NB4 (cell line): ENCODE data around the gene TPBG.

Source experiments
- DNase-seq: peaks from one replicate; pipeline ENCODE4 v3.0.0; 2010; ENCODE audit warnings: low read depth
- H3K4me3 ChIP-seq: one replicate; pipeline ENCODE4 v1.5.1; 2011; ENCODE audit warnings: mild to moderate bottlenecking, low read depth, low read length, moderate library complexity
- MYC ChIP-seq: IDR thresholded peaks from 2 replicates; pipeline ENCODE4 v1.6.1; 2011; ENCODE audit warnings: low read depth, low read length
- POLR2A ChIP-seq: IDR thresholded peaks from 2 replicates; pipeline ENCODE4 v1.6.1; 2011; ENCODE audit warnings: mild to moderate bottlenecking; ENCODE audit not compliant: insufficient read length; ENCODE audit errors: extremely low read depth
- TF ChIP-seq, protein P1 (sequence below): IDR thresholded peaks from one replicate; pipeline ENCODE4 v1.5.1; 2012; ENCODE audit warnings: low read depth, low read length
- TF ChIP-seq, protein P2 (sequence below): IDR thresholded peaks from 2 replicates; pipeline ENCODE4 v1.6.1; 2011; ENCODE audit warnings: low read depth, low read length

Gene TPBG

DNA sequence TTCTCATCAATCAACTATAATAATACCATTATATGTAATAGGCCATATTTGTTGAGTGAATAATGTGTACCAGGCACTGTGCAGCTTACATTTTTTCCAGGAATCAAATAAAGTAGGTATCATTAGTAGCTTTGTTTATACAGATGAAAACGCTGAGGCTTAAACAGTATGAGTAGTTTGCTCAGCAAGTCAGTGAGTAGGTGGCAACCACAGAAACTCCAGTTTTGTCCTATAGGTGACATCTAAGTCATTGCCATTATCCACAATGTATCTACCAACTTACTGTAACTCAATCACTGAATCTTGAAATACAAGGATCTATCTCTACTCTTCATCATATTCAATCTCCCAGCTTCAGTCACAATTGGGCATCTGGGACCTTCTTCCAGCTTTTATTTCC is 29.8 kb upstream of the TPBG start:
- no peak for DNase-seq
- TF ChIP-seq POLR2A (no peak), MYC (no peak)
- TF ChIP-seq, protein P1, sequence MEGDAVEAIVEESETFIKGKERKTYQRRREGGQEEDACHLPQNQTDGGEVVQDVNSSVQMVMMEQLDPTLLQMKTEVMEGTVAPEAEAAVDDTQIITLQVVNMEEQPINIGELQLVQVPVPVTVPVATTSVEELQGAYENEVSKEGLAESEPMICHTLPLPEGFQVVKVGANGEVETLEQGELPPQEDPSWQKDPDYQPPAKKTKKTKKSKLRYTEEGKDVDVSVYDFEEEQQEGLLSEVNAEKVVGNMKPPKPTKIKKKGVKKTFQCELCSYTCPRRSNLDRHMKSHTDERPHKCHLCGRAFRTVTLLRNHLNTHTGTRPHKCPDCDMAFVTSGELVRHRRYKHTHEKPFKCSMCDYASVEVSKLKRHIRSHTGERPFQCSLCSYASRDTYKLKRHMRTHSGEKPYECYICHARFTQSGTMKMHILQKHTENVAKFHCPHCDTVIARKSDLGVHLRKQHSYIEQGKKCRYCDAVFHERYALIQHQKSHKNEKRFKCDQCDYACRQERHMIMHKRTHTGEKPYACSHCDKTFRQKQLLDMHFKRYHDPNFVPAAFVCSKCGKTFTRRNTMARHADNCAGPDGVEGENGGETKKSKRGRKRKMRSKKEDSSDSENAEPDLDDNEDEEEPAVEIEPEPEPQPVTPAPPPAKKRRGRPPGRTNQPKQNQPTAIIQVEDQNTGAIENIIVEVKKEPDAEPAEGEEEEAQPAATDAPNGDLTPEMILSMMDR = no peak
- TF ChIP-seq, protein P2, sequence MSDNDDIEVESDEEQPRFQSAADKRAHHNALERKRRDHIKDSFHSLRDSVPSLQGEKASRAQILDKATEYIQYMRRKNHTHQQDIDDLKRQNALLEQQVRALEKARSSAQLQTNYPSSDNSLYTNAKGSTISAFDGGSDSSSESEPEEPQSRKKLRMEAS = no peak
- no peak overlapping the region for H3K4me3 ChIP-seq

DNA sequence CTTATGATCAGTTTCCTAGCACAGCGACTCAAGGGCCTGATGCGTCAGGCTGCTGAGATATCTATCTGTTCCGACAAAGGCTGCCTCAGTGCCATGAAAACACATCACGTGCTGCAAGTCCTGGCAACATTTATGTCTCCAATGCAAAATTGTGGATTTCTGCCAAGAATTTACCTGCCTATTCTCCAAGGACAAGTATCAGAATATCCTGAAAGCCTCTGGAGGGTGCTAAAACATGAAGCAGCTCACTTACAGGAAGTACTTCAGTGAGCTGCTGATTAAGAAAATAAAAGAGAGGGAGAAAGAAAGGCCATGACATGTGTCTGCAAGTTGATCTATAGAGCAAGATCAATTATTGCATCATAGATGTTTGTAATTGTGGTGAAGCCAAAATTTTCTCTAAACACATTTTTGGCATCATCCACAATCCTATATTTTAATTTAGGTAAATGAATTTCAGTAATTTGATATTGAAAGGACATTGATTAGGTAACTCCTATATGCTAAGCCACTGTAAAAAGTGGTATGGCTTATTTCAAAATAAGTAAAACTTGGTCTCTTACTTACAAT is 25.8 kb upstream of the TPBG start:
- TF ChIP-seq MYC = no peak
- TF ChIP-seq, protein P2 = no peak
- no peak for TF ChIP-seq POLR2A
- TF ChIP-seq, protein P1 = no peak
- no peak overlapping the region for H3K4me3 ChIP-seq
- DNase-seq = no peak

DNA sequence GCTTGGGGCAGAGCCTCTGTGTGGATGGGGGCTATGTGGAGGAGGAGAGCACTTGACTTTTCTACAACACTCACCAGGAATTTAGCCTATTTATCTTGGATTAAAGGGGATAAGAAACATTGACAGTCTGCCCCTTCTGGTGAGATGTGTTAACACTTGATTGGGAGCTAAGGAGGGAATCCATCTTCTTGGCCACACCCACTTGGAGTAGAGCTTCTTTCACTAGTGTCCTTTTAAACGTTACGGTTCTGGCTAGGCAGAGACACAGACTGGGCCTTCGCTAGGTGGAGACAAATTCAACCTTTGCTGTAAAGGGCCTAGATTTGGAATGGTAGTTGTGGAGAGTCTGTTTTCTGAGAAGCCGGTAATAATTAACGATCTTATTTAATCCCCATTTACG is 15.5 kb upstream of the TPBG start:
- DNase-seq = no peak

DNA sequence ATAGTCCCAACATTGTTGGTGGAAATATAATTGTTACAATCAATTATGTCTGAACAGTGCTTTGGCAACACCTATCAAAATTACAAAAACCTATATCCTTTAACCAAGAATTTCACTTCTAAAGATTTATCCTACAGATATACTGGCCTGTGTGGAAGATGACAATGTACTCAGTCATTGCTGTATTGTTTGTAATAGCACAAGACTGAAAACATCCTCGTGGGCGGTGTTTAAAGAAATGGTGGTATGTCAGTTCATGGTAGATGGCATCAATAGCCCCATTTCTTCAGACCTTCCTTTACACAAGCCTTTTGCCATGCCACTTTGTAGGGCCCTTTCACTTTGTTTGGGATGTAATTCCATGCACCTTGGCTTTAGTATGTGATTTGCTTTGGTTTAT is 9.8 kb upstream of the TPBG start:
- TF ChIP-seq, protein P1 = no peak
- no peak for TF ChIP-seq POLR2A
- no peak for TF ChIP-seq MYC
- TF ChIP-seq, protein P2 = no peak
- no peak for DNase-seq
- no peak overlapping the region for H3K4me3 ChIP-seq

More for the DNA sequence above, 15.5 kb upstream of the TPBG start:
- TF ChIP-seq, protein P2 = no peak
- TF ChIP-seq MYC (no peak), POLR2A (no peak)
- TF ChIP-seq, protein P1 = no peak
- no peak overlapping the region for H3K4me3 ChIP-seq

DNA sequence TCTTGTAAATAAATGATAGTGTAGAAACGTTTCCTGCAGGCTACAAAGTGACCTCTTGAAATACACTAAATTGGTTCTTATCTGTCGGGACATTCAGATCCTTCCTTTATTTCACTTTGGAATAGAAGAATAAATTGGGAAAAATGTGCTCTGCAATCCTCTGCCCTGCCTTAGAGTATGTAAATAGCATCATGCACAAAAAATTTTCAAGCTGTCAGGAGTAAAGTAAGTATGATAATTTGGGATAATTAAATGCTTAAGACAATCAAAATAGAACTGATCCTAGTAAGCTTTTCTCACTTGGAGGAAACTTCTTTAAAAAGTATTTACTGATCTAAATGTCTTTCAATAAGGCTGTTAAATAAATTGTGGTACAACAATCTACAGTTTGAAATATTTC is 3.1 kb upstream of the TPBG start:
- TF ChIP-seq POLR2A = no peak
- TF ChIP-seq, protein P1 = no peak
- H3K4me3 ChIP-seq = no peak overlapping the region
- DNase-seq = no peak

DNA sequence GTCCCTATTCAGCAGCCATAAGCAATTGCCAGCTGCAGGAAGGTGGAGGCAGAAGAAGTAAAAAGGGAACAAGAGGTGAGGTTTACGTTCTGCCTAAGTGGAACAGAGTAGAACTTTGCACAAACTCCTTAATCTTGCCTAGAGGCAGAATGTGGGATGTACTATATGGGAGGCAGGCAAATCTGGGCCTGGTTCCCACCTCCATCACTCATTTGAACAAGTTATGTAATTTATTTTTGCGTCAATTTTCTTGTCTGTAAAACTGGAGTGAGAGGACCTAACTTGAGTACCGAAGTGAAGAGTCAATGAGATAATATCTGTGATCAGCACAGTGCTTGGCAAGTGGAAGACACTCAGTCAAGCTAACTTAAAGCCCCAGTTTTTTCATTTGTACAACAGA is 2.0 kb upstream of the TPBG start:
- TF ChIP-seq POLR2A = no peak
- TF ChIP-seq MYC = no peak
- TF ChIP-seq, protein P1 = no peak
- TF ChIP-seq, protein P2 = no peak
- DNase-seq = no peak

More for the DNA sequence above, 2.0 kb upstream of the TPBG start:
- H3K4me3 ChIP-seq = no peak overlapping the region
